HS-5 (cell line): ENCODE data around the gene AKAP9.
"Not testable (repeated sequence)": the region's sequence is repeated elsewhere in the genome, so short reads cannot be mapped to it uniquely, and the experiment has no call there.

Experiments used
- DNase-seq: peaks from one replicate; pipeline ENCODE4 v3.0.0-alpha.2; 2012; ENCODE audit warnings: low read depth

The AKAP9 gene

GRCh38 chr7:91940572-91941341 is at the start of gene AKAP9:
TSS of gene AKAP9 (plus strand) at chr7:91940862. CDS start at chr7:91941100, 238 bp downstream.
- peak; percentile 29 for DNase-seq

GRCh38 chr7:91892099-91892705 is 48.5 kb upstream of the AKAP9 start:
- no peak for DNase-seq

- no peak for DNase-seq
Measured at GRCh38 chr7:91892821-91893340, 47.8 kb upstream of the AKAP9 start.

GRCh38 chr7:91893699-91894098 is 47.0 kb upstream of the AKAP9 start:
- DNase-seq: not testable (repeated sequence)

GRCh38 chr7:91894781-91895480 is 45.7 kb upstream of the AKAP9 start:
- DNase-seq: no peak

GRCh38 chr7:91898240-91898992 is 42.2 kb upstream of the AKAP9 start:
- DNase-seq: no peak

GRCh38 chr7:91899563-91899962 is 41.1 kb upstream of the AKAP9 start:
- DNase-seq: no peak

- DNase-seq: no peak
Measured at GRCh38 chr7:91910171-91910570, 30.5 kb upstream of the AKAP9 start.

DNA sequence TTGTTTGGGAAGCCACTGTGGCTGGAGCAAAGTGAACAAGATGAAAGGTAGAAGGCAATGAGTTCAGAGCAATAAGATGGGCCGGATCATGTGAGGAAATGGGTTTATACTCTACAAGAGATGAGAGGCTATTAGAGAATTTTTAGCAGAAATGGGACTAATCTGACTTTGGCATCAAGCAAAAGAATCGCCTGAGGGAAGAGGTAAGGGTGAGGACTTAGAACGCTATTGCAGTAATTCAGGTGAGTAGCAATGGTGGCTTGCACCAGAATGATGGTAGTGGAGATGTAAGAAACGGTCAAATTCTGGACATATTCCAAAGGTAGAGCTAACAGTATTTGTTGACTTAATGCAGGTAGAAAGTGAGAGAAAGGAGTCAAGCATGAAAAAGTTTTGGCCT is 29.5 kb upstream of the AKAP9 start:
- DNase-seq: no peak

DNA sequence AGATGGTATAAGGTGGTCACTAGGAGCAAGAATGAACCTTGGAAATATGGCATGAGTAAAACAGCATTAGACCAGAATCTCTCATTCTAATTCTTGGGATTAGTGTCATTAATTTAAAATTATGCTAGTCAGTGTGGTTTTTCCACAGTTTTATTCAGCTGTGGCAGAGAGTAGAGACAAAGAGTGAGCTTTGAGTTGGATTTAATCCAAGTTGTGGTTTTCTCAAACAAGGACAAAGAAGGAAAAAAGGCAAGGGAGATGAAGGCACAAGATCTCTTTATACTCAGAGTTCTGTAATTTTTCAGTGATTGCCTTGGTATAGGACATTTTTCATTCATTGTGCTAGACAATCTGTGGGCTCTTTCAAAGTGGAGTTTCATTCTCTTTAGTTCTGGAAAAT is 28.2 kb upstream of the AKAP9 start:
- no peak for DNase-seq

DNA sequence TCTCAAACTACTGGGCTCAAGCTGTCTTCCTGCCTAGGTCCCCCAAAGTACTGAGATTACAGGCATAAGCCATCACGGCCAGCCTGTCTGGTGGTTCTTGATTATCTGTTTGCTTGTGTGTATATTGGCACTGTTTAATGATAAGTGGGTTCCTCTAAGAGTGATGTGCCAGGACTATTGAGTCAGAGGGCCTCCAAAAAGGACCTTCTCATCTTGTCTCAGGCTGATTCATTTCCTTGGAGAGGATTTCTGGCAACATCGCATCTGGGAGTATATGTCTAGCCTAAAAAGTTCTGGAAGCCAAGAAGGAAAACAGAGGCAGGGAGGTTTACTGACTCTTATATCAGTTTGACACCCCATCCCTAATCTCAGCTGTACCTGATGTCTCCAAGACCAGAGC is 27.1 kb upstream of the AKAP9 start:
- no peak for DNase-seq

DNA sequence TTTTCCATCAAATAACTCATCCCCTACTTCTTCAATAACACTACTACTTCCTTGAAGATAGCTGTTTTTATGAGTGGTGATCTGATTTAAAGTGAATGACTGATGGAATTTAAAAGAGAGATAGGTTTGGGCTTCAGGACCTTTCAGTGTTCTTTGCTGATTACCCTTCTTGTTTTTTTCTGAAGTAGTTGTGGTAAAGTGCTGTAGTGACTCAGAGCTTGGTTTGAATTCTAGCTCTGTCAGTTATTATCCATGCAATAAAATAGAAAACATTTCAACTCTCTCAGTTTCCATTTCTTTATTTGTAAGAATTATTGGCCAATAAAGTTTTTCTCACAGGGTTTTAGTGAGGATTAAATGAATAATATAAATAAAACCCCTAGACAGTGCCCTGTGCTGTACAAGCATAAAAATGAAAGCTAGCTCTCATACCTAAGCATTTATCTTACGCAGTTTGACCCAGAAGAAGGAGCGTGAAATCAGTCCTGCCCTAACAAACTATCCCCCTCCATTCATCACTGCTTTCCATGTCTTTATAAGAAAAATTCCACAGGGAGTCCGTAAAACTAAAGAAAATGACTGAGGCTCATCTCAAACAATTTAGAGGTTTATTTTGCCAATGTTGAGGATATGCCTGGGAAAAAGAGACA is 25.1 kb upstream of the AKAP9 start:
- no peak for DNase-seq

DNA sequence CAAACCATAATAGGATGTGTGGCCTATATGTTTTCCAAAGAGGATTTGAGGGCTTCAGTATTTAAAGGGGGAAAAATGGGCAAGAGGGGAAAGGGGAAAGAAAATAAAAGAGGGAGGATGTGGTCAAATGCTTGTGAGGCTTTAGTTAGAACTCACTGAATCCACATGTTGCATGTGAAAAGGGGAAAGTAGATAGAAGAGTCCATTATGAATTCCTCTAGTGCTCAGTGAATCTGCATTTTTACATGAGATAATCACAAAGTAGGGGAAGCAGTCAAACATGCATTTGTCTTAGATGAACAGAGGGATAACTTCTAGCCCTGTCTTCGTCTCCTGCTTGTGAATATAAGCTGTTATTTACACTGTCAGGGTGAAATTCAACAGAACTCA is 24.6 kb upstream of the AKAP9 start:
- no peak for DNase-seq

DNA sequence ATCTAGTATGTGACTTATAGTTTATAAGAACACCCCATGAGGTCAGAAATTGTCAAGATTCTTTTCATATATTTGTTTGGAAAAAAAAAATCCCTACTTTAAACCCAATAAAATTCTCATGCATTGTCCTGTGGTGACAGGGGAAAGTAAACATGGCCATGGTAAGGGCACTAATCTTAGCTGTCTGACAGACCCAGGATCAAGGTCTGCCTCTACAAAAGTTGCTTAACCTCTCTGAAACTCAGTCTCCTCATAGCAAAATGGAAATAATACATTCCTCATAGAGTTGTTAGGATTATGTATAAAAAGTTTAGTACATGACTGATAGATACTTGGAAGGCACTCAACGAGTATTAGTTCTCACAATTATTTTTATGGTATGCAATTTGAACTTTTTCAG is 22.3 kb upstream of the AKAP9 start:
- no peak for DNase-seq

DNA sequence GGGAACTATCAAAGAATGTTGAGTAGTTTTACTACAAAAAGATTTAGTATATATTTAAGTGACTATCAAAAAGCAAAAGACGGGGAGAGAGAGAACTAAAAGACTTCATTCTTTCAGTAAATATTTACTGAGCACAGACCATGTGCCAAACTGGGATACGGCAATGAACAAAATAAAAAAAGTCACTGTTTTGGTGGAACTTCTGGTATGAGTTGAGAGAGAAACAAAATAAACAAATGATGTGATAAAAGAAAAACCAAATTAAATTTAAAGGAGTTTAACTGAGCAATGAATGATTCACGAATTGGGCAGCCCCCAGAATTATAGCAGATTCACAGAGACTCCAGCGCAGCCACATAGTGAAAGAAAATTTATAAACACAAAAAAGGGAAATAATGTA is 17.8 kb upstream of the AKAP9 start:
- DNase-seq: no peak

- DNase-seq: no peak
Measured at GRCh38 chr7:91927912-91928311, 12.8 kb upstream of the AKAP9 start.

DNA sequence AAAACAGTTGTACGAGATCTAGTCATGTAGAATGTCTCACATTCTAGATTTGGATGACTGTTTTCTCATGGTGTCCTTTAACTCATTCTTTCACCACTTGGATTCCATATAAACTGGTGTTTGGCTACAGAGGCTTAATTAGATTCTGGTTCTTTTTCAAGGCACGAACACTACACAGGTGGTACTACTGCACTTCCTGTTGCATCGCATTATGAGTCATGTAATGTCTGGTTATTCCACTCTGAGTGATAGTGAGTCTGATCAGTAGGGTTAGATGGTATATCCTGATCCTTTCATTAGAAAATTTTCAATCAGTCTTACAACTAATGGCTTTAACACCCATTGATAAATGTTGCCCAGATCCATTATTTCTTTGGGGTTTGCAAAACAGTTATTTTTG is 11.2 kb upstream of the AKAP9 start:
- no peak for DNase-seq

- DNase-seq: no peak
Measured at GRCh38 chr7:91940171-91940570, 491 bp upstream of the AKAP9 start.

- DNase-seq: no peak
Measured at GRCh38 chr7:91941450-91941849, 788 bp downstream of the AKAP9 start.

DNA sequence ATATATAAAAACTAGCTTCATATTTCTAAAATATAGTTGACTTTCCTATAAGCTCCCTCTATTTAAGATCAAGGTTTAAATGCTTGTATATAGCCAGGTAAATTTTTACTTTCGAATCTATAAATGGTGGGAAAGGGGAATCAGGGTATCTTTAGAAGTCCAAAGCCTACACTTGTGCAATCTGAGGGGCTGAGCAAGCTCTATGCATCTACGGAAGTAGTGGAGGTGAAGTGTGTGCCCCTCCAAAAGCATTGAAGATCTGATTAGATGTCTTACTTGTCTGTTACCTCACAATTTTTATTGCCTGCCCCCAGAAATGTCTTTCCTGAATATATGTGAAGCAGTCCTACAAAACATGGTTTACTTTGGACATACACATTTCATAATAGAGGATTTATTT is 1.6 kb downstream of the AKAP9 start:
- DNase-seq: no peak

GRCh38 chr7:91944970-91945369 is 4.3 kb downstream of the AKAP9 start:
- DNase-seq: not testable (repeated sequence)

- DNase-seq: no peak
Measured at GRCh38 chr7:91945476-91945875, 4.8 kb downstream of the AKAP9 start.
